Breast epithelium (tissue), 3 donors: Measurements from ENCODE around the gene ADAMTSL5.
"Not testable (repeated sequence)": the region's sequence is repeated elsewhere in the genome, so short reads cannot be mapped to it uniquely, and the experiment has no call there.

ENCODE experiments used
- POLR2A ChIP-seq: fragments of 450-650 bp; IDR thresholded peaks from one replicate; pipeline ENCODE4 v1.6.1; 2016; ENCODE audit warnings: antibody characterized with exemption, mild to moderate bottlenecking, moderate library complexity
- TF ChIP-seq, protein P1 (sequence below), 3 donors: fragments of 450-650 bp; IDR thresholded peaks; one replicate each; pipeline ENCODE4 v1.5.1; 2016 to 2017; ENCODE audit warnings: antibody characterized with exemption in 3 of 3, mild to moderate bottlenecking in 3 of 3, moderate library complexity in 3 of 3

DNA sequence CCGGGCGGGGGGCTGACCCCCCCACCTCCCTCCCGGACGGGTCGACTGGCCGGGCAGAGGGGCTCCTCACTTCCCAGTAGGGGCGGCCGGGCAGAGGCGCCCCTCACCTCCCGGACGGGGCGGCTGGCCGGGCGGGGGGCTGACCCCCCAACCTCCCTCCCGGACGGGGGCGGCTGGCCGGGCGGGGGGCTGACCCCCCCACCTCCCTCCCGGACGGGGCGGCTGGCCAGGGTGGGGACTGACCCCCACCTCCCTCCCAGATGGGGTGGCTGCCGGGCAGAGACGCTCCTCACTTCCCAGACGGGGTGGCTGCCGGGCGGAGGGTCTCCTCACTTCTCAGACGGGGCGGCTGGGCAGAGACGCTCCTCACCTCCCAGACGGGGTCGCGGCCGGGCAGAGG lies 13.6 kb downstream of the ADAMTSL5 start:
- TF ChIP-seq, protein P1, sequence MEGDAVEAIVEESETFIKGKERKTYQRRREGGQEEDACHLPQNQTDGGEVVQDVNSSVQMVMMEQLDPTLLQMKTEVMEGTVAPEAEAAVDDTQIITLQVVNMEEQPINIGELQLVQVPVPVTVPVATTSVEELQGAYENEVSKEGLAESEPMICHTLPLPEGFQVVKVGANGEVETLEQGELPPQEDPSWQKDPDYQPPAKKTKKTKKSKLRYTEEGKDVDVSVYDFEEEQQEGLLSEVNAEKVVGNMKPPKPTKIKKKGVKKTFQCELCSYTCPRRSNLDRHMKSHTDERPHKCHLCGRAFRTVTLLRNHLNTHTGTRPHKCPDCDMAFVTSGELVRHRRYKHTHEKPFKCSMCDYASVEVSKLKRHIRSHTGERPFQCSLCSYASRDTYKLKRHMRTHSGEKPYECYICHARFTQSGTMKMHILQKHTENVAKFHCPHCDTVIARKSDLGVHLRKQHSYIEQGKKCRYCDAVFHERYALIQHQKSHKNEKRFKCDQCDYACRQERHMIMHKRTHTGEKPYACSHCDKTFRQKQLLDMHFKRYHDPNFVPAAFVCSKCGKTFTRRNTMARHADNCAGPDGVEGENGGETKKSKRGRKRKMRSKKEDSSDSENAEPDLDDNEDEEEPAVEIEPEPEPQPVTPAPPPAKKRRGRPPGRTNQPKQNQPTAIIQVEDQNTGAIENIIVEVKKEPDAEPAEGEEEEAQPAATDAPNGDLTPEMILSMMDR (IDR thresholded peaks at IDR 0.05), result not testable (repeated sequence)
- not testable (repeated sequence) for TF ChIP-seq POLR2A
